ENCODE data around the gene ADAP1. TPM values are rescaled to one million over a fixed set of nuclear protein-coding genes. Genes with fewer than 3 reads are reported as not detected.

Gene ADAP1
- total and polyA plus RNA-seq, 2 donors from 2014 or later: 36.4 to 48.2 TPM

DNA sequence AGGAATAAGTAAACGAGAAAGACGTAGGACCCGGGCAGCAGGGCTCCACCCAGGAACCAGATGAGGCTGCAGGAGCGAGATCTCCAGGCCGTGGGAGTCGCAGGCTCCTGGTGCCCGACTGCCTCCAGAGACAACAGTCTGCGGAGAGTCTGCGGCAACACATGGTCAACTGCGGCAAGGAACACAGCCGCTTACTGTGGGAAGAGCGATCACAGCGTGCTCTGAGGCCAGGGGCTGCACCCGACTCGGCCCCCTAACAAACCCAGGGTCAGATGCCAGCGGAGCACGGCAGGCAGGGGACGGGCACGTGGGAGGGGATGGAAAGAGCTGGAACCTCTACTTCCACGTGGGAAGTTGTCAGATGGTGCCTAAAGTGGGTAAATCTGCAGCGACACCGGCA is 51.5 kb downstream of the ADAP1 start:
- Histone ChIP-seq H3K4me3 (ENCODE audit: low read length in 3 of 3) (no peak overlapping the region), H3K36me3 (ENCODE audit: control insufficient read depth in 2 of 3, insufficient read depth in 3 of 3, low read length in 3 of 3) (no peaks in the 10 kb centered on the region), H3K27me3 (ENCODE audit: control insufficient read depth, insufficient read depth, low read length) (peaks cover 2% of the 10 kb centered on the region), H3K4me1 (ENCODE audit: control insufficient read depth in 2 of 3, insufficient read depth in 2 of 3, low read depth in 1 of 3, low read length in 3 of 3) (no peaks in the 10 kb centered on the region), H3K9ac (ENCODE audit: low read length in 3 of 3) (no peak overlapping the region), H3K9me3 (ENCODE audit: control insufficient read depth in 2 of 3, insufficient read depth in 1 of 3, low read length in 3 of 3) (no peaks in the 10 kb centered on the region), H3K27ac (ENCODE audit: low read depth in 2 of 2, low read length in 2 of 2) (no peak overlapping the region)
- intact Hi-C loops (cut with DNase I): no loop called here
- FAIRE-seq (no peak), DNase-seq (no peak)
- TF ChIP-seq, protein P1, sequence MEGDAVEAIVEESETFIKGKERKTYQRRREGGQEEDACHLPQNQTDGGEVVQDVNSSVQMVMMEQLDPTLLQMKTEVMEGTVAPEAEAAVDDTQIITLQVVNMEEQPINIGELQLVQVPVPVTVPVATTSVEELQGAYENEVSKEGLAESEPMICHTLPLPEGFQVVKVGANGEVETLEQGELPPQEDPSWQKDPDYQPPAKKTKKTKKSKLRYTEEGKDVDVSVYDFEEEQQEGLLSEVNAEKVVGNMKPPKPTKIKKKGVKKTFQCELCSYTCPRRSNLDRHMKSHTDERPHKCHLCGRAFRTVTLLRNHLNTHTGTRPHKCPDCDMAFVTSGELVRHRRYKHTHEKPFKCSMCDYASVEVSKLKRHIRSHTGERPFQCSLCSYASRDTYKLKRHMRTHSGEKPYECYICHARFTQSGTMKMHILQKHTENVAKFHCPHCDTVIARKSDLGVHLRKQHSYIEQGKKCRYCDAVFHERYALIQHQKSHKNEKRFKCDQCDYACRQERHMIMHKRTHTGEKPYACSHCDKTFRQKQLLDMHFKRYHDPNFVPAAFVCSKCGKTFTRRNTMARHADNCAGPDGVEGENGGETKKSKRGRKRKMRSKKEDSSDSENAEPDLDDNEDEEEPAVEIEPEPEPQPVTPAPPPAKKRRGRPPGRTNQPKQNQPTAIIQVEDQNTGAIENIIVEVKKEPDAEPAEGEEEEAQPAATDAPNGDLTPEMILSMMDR (IDR thresholded peaks at IDR 0.05; ENCODE audit: borderline replicate concordance, extremely low read depth, insufficient read depth): no peak

DNA sequence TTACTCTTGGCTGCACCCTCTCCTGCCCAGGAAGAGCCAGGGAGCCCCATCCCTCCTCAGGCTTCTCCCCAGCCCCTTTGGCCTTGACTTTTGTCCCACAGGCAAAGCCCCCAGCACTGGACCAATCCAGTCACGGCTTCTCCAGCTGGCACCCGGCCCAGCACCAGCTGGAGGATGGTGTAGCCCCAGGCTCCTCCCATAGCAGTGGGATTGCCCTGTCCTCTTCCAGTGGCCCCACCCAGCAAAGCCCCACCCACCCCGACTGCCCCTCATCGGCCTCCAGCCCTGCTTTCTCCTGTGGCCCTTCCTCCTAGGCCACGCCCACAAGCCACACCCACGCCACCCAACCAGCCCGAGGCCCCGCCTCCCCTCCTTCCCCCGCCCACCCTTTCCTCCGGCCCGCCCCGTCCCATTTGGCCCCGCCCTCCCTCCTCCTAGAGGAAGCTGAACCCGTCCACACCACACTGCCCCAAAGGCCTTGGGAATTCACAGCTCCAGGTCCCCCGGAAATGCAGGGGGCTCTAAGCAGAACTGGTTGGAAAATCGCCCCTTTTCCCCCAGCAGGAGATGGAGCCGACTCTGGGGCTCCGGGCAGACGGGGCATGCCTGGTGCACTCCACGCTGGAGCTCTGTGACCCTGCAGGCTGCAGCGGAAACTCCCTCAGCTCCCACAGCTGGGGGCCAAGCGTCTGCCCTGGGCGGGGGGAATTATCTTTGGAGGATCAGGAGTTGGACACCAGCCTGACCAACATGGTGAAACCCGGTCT is 52.9 kb downstream of the ADAP1 start:
- no peak overlapping the region for H3K4me3 ChIP-seq (ENCODE audit: low read length in 3 of 3)
- H3K27ac ChIP-seq (ENCODE audit: low read depth in 2 of 2, low read length in 2 of 2): peak overlapping the region in 1 of 2 donors; percentile 26
- no peaks in the 10 kb centered on the region for H3K36me3 ChIP-seq (ENCODE audit: control insufficient read depth in 2 of 3, insufficient read depth in 3 of 3, low read length in 3 of 3)
- DNase-seq (peak; percentile 76 to 95 (median 87)), FAIRE-seq (no peak)
- H3K4me1 ChIP-seq (ENCODE audit: control insufficient read depth in 2 of 3, insufficient read depth in 2 of 3, low read depth in 1 of 3, low read length in 3 of 3): no peaks in the 10 kb centered on the region
- no peaks in the 10 kb centered on the region for H3K9me3 ChIP-seq (ENCODE audit: control insufficient read depth in 2 of 3, insufficient read depth in 1 of 3, low read length in 3 of 3)
- TF ChIP-seq, protein P1 (IDR thresholded peaks at IDR 0.05; ENCODE audit: borderline replicate concordance, extremely low read depth, insufficient read depth): no peak
- peaks cover 2% of the 10 kb centered on the region for H3K27me3 ChIP-seq (ENCODE audit: control insufficient read depth, insufficient read depth, low read length)
- intact Hi-C loops (cut with DNase I): no loop called here
- H3K9ac ChIP-seq (ENCODE audit: low read length in 3 of 3): no peak overlapping the region

DNA sequence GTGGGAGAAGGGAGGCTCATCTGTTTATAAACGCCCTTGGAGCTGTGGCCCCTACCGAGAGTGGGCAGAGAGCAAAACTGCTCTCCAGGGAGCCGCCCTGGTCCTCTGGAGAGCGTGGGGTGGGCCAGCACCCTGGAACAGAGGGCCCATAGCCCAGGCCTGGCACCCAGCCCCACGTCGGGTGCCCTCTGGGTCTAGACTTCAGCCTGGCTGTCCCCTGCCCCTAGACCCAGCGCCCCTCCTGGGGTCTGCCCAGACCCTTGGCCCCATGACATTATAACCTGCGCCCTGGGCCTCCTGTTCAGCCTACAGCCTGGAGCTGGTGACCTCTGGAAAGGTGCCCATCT is 53.5 kb downstream of the ADAP1 start:
- Histone ChIP-seq H3K4me1 (ENCODE audit: control insufficient read depth in 2 of 3, insufficient read depth in 2 of 3, low read depth in 1 of 3, low read length in 3 of 3) (no peaks in the 10 kb centered on the region), H3K4me3 (ENCODE audit: low read length in 3 of 3) (no peak overlapping the region), H3K27ac (ENCODE audit: low read depth in 2 of 2, low read length in 2 of 2) (peak overlapping the region in 1 of 2 donors; percentile 26), H3K9ac (ENCODE audit: low read length in 3 of 3) (no peak overlapping the region), H3K9me3 (ENCODE audit: control insufficient read depth in 2 of 3, insufficient read depth in 1 of 3, low read length in 3 of 3) (no peaks in the 10 kb centered on the region), H3K36me3 (ENCODE audit: control insufficient read depth in 2 of 3, insufficient read depth in 3 of 3, low read length in 3 of 3) (peaks cover 0 to 4% (median 3%) of the 10 kb centered on the region in 3 donors), H3K27me3 (ENCODE audit: control insufficient read depth, insufficient read depth, low read length) (peaks cover 2% of the 10 kb centered on the region)
- TF ChIP-seq, protein P1 (IDR thresholded peaks at IDR 0.05; ENCODE audit: borderline replicate concordance, extremely low read depth, insufficient read depth): no peak
- intact Hi-C loops (cut with DNase I): no loop called here
- FAIRE-seq: no peak
- no peak for DNase-seq
